Fibroblast of skin of left biceps (primary cell): ENCODE measurements around the gene PPP6C.
"Not testable (repeated sequence)": the region's sequence is repeated elsewhere in the genome, so short reads cannot be mapped to it uniquely, and the experiment has no call there.

Source experiments
- DNase-seq, 2 experiments: peaks; one replicate each; pipeline ENCODE4 v3.0.0-alpha.2; 2013; ENCODE audit warnings: low read depth in 2 of 2

The PPP6C gene

DNA sequence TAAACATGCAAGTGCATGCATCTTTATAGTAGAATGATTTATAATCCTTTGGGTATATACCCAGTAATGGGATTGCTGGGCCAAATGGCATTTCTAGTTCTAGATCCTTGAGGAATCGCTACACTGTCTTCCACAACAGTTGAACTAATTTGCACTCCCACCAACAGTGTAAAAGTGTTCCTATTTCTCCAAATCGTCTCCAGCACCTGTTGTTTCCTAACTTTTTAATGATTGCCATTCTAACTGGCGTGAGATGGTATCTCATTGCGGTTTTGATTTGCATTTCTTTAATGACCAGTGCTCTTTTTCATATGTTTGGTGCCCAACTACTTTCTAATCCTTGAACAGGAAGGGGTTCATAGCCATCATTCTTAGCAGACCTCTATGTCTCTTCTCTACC lies 7.8 kb downstream of the PPP6C start:
- DNase-seq = not testable (repeated sequence)

DNA sequence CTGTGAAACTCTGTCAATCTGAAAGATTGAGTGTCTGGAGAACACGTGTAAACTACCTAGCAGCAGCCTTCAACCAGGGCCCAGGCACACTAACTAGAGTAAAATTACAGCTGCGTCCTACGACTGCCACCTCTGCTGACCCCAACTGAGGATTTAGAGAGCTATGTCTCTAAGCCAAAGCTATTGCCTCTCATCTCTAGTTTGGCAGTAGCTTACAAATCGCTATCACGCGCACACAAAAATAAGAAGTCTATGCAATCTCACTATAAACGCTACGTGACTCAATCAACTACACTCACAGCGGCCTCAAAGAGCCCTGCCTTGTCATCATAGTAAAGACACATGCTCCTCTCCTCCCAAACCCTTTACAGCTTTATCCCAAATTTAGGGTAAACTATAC lies 8.7 kb downstream of the PPP6C start:
- no peak for DNase-seq

DNA sequence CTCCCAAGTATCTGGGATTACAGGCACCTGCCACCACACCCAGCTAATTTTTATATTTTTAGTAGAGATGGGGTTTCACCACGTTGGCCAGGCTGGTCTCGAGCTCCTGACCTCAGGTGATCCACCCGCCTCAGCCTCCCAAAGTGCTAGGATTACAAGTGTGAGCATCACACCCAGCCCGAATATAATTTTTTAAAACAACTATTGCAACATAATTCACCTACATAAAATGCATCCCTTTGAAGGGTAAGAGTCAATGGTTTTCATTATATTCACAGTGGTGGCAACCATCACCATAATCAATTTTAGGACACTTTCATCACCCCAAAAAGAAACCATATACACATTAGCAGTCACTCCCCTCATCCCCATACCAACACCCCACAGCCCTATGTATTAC lies 9.8 kb downstream of the PPP6C start:
- DNase-seq = not testable (repeated sequence)

DNA sequence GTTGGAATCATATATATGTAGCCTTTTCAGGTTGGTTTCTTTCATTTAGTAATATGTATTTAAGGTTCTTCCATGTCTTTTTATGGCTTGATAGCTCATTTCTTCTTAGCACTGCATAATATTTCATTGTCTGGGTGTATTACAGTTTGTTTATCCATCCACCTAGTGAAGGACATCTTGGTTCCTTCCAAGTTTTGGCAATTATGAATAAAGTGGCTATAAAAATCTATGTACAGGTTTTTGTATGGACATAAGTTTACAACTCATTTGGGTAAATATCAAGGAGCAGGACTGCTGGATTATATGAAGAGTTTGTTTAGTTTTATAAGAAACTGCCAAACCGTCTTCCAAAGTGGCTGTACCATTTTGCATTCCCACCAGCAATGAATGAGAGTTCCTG lies 11.7 kb downstream of the PPP6C start:
- DNase-seq = no peak

DNA sequence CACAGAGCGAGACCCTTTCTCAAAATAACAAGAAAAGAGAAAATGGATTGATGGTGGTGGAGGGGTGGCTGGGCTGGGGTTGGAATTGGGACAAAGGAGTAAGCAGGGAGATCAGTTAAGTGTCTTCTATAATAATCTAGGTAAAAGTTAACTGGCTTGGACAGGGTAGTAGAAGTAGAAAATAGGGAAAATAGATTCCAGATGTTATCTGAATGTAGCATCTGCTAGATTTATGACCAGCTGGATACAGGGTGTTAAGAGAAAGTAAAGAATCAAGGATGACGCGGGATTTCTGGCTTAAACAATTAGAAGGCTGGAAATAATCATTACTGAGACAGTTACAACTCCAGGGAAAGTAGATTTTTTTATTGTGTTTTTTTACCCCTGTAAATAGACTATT lies 13.0 kb downstream of the PPP6C start:
- peak; percentile 41 to 51 for DNase-seq

DNA sequence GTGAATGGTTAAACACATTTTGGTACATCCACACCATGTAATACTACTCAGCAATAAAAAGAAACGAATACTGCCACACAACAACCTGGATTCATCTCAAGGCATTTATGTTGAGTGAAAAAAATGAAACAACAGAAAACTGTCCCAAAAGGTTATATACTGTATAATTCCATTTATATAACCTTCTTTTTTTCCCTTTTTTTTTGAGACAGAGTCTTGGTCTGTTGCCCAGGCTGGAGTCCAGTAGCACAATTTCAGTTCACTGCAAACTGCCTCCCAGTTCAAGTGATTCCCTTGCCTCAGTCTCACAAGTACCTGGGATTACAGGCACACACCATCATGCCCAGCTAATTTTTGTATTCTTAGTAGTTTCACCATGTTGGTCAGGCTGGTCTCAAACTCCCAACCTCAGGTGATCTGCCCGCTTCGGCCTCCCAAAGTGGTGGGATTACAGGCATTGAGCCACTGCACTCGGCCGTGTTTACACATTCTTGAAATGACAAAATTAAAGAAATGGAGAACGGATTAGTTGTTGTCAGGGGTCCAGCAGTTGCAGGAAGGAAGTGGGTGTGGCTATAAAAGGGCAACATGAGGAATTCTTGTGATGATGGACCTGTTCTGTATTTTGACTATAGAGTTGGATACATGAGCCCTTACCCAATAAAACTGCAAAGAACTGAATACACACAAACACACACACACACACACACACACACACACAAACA lies 17.4 kb downstream of the PPP6C start:
- DNase-seq = no peak

DNA sequence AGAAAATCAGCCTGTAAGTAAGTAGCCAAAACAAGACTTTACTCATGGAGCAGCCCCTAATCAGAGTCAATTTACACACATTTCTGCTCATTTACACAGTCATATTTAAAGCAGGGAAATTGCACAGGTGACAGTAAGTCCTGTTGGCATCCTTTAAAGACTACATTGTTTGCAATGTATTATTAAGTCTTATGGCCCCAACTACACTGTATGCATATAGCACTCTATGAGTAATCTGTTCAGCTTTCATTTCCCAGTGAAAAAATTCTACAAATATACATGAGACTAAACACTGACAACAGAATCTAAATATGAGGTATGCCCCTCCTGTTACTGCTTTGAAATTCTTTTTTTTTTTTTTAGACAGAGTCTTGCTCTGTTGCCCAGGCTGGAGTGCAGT lies 19.7 kb downstream of the PPP6C start:
- no peak for DNase-seq

DNA sequence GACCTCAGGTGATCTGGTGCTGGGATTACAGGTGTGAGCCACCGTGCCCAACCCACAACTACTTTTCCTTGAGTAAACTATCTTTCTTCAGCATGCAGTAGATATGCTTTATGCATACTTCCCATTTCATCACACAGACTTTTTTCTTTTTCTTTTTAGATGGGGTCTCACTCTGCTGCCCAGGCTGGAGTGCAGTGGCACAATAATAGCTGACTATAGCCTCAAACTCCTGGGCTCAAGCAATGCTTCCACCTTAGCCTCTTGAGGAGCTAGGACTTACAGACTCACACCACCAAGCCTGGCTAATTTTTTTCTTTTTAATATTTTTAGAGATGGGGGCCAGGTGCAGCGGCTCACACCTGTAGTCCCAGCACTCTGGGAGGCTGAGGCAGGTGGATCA lies 22.8 kb downstream of the PPP6C start:
- DNase-seq = no peak

DNA sequence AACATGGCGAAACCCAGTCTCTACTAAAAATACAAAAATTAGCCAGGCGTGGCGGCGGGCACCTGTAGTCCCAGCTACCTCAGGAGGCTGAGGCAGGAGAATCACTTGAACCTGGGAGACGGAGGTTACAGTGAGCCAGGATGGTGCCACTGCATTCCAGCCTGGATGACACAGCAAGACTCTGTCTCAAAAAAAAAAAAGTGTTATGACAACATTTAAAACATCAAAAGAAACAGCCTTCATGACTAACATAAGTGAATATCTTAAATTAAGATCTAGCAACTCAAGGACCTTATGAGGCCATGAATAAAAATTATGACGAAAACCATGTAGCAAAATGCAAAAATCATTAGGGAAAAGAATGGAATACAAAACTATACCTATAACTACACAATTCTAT lies 26.7 kb downstream of the PPP6C start:
- DNase-seq = not testable (repeated sequence)

DNA sequence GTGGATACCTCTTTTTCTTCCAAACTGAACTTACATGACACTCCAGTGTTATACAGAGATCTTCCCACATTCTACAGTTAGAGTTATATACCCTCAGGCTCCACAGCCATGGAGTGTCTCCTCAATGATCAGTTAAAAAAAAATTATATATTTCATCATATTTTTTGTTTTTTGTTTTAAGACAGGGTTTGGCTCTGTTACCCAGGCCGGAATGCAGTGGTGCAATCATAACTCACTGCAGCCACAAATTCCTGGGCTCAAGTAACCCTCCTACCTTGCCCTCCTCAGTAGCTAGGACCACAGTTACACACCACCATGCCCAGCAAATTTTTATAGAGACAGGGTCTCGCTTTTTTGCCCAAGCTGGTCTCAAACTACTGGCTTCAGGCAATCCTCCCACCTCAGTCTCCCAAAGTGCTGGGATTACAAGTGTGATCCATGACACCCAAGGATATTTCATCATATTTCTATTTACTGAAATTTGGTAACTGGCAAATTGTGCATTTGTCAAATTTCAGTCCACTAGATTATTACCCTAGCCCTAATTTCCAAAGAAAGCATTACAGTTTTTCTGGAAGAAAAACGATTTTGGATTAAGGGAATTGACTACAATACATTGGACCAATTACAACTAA lies 28.2 kb downstream of the PPP6C start:
- DNase-seq = peak in 1 of 2 experiments; percentile 11

DNA sequence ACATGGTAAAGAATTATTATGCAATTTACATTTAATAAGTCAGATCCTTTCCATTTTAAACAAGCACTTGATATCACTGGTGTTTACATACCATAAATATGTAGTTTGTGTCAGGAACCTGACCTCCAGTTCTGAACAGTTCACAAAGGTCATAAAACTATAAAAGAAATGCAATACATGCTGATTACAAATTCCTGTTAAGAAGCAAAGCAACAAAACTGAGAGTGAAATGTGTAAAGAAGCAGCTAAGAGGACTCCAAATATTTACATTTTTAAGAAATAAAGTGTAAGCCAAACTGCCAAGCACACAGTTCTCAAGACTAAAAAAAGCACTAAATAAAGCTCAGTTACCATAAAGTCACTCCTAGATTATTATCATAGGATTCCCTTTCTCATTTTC lies 28.9 kb downstream of the PPP6C start:
- DNase-seq = no peak

DNA sequence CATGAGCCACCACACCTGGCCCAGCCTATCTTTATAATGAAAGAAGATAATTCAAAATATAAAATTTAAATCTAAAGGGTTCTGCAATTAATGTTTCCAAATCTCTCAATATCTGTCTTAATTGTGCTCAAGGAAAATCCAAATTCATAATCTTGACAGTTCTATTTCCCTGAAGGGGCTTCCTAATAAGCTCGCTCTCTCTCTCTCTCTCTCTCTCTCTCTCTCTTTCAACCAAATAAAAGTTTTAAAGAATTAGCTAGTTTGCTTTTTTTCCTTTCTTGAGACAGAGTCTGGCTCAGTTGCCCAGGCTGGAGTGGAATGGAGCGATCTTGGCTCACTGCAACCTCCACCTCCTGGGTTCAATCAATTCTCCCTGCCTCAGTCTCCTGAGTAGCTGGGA lies 33.1 kb downstream of the PPP6C start:
- DNase-seq = no peak

DNA sequence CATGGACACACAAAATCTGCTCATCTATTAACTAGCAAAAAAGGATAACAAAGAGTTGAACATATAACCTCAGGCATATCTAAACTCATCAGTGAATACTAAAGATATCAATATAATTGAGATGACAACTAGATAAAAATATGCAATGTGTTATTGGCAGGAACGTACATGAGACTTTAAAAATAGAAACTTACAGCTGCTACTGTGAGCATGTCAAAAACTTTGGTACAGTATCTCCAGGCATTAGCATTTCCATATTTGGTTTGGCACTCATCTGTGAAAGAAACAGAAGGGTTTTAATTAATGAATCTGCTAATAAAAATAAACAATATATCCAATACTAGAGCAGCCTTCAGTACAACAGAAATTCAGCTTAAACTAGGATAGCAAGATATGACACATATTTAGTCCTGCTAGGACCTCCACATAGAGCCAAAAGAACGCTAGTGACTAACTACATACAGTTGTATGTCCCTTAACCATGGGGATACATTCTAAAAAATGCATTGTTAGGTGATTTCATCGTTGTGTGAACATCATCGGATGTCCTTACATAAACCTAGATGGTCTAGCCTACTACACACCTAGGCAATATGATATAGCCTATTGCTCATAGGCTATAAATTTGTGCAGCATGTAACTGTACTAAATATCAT lies 35.8 kb downstream of the PPP6C start:
- no peak for DNase-seq

DNA sequence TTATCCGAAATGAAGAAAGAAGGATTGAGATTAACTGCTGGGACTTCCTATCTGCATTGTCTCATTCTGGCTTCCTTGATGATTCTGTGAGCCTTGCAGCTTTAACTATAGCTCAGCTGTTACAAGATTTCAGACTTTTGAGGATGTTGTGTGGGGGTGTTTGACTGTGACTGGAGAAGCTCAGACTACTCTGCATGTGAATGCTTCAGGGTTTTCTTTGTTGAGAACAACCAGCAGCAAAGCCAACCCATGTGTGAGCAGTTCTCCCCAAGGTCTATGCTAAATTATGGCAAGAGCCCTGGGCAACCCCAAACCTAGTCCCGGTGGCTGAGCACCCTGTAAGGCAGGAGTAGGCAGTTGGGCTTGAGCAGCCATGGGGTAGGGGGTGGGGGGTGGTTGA lies 37.9 kb downstream of the PPP6C start:
- DNase-seq = no peak

DNA sequence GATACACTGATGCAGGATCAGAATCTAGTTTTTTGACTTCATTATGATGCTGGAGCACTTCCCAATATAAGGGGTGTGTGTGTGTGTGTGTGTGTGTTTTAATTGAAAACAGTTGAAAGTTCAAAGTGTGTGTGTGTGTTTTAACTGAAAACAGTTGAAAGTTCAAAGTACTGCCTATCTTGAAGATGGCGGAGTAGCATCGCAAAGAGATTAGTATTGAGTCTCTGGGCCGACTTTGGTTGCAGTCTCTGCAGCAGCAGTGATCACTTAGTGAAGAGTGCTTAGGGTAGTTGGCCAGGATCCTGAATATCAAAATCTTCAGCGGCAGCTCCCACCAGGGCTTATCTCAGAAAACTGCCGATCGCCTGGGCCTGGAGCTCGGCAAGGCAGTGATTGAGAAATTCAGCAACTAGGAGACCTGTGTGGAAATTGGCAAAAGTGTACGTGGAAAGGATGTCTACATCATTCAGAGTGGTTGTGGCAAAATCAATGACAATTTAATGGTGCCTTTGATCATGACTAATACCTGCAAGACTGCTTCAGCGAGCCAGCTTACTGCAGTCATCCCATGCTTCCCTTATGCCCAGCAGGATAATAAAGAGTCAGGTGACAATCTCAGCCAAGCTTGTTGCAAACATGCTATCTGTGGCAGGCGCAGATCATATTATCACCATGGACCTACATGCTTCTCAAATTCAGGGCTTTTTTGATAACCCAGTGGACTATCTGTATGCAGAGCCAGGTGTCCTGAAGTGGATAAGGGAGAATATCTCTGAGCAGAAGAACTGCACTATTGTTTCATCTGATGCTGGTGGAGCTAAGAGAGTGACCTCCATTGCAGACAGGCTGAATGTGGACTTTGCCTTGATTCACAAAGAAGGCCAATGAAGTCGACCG lies 39.0 kb downstream of the PPP6C start:
- DNase-seq = no peak

DNA sequence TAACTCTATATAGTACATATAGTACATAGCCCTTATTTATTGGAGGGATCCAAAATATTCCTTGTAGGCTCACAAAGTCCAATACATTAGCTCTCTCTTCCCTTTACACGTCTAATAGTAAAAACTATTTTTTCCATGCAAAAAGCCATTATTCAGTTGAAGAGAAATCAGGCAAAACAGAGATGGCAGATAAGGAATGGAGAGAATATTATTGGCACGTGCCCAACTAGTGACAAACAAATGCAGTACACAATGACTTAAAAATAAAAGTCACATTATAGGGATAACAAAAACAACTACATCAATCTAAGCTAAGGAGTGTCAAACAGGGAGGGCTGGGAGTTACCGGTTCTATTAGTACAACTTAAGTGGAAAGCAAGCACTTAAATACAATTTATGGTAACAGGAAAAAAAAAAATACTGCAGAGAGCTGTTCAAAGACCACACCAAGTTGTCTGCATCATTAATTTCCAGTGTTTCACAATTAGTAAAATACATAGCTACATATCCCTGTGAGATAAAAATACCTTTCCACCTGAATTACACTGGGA lies 42.1 kb downstream of the PPP6C start:
- DNase-seq = no peak

DNA sequence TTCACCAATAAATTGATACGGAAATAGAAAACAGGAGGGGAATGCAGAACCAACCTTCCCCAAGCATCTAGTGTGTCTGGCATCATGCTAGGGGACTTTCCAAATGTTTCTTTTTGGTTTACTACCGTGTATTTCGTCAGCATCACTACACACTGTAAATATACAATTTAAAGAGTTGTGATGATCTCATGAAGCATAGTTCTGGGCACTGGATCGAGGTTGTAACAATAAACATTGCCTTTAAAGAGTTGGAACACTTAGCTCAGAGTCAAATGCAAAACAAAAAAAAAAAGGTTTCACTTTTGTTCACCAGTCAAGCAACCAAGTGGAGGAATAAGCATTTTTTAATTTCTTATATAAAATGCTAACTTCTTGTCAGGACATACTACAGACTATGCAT lies 43.4 kb downstream of the PPP6C start:
- DNase-seq = no peak

DNA sequence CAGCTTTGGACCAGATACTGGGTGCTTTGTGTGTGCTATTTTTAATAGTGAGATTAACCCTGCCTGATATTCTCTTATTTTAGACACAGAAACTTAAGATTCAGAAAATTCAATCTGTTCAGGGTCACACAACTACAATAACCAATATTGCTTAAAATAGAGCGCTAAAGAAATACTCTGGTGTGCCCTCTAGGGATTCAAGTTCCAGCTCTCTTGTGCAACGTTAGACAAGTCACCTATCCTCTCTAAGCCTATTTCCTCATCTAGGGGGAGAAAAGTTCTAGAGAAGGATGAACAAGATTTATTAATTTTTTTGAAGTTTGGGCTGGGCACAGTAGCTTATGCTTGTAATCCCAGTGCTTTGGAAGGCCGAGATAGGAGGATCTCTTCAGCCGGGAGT lies 44.2 kb downstream of the PPP6C start:
- DNase-seq = no peak

DNA sequence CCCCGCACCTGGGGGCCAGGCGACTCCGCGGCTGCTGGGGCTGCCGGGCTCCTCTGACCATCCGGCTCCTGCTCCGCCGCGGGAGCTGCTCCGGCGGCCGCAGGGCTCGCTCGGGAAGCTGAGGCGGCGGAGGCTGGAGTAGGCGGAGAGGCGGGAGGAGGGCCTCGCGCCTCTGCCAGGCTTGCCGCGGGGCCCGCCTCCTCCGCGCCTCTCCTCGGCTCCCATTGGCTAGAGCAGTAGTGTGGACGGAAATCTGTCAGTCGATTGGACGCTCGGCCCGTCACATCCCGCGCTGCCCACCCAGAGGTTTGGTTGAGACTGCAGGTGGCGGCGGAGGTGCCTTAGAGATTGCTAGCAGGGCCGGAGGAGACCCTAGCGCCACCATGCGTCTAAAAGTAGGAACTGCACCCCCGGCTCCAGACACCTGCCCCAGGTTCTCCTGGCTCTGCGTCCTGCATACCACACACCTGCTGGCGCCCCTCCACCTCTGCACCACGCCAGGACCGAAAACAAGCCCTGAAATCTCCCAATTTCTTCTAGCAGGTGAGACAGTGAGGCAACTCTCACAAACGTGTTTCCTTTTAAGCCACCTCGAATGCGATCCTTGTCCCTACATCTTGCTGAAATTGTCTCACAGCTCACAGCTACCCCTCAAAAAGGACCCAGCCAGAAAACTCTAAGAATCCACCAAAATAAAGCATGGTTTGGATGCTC lies 46.1 kb downstream of the PPP6C start, which contains the start of gene SCAI:
SCAI (minus strand) TSS at position 152 of the 714 bp plus-strand sequence; CDS start at position 61, 91 bp downstream.
- DNase-seq = peak; percentile 97

DNA sequence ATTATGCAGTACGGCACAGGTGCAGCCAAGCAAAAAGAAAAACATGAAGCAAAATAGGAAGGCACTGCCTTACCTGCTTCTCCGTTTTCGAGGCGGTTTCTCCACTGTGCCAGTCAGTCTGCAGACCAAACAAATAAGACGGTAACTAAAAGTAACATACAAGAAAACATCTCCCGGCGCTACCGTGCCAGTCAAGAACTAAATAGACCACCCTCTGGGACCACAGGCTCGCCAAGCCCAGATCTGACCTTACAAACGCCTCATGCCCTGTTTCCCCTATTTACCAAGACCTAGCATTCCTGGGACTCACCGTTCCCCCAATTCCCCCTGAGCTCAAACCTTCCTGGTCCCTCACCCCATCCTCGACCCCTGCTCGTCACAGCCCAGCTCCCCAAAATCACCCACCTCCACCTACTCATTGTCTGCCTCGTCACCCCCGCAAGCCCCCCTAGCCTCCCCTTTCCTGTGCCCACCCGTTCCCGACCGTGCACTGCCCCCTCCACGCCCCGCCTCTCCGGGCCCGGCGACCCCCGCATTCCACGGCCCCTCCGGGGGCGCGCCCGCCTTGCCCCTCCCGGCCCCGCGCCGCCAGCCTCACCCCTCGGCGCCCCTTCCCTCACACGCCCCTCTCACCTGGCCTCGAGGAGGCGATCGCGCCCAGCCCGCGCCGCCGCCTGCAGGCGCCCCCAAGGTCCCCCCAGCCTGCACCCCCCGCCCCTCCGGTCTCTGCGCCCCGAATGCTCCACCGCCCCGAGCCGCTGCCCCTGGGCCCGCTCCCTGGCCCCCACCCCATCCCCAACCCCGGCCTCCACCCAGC lies 46.8 kb downstream of the PPP6C start:
- no peak for DNase-seq
